ENCODE data around the gene EFTUD2.

- TF ChIP-seq POLR2A (IDR thresholded peaks at IDR 0.05) (no peak), EP300 (IDR thresholded peaks at IDR 0.05; ENCODE audit: low read depth) (no peak)
These were observed 49.2 kb downstream of the EFTUD2 start for GRCh38 chr17:44850025-44850424.
